Large intestine (tissue), 3 donors: Measurements from ENCODE around the gene BRD1. TPM values are rescaled to one million over a fixed set of nuclear protein-coding genes. Genes with fewer than 3 reads are reported as not detected.

ENCODE experiments used
- DNase-seq, 2 donors: peaks; one replicate each; pipeline versions ENCODE4 v3.0.0 to v3.0.0-alpha.2; 2013
- H3K27ac ChIP-seq: one replicate; pipeline ENCODE4 v1.5.1; 2013; ENCODE audit warnings: low read length
- H3K27me3 ChIP-seq: 2 replicates; pipeline ENCODE4 v1.6.1; 2013; ENCODE audit warnings: low read length; ENCODE audit not compliant: control insufficient read depth, insufficient read depth
- H3K36me3 ChIP-seq: 2 replicates; pipeline ENCODE4 v1.6.1; 2013; ENCODE audit warnings: low read length; ENCODE audit not compliant: control insufficient read depth, insufficient read depth
- H3K4me1 ChIP-seq: one replicate; pipeline ENCODE4 v1.6.1; 2013; ENCODE audit warnings: low read length; ENCODE audit not compliant: control insufficient read depth, insufficient read depth
- H3K4me3 ChIP-seq: one replicate; pipeline ENCODE4 v1.5.1; 2013; ENCODE audit warnings: low read length
- H3K9me3 ChIP-seq: one replicate; pipeline ENCODE4 v1.6.1; 2013; ENCODE audit warnings: mild to moderate bottlenecking, low read depth, low read length, moderate library complexity; ENCODE audit not compliant: control insufficient read depth
- WGBS: methylation state at CpG from one replicate; pipeline ENCODE4 v1.1.5; 2013; ENCODE audit warnings: low lambda C conversion rate; ENCODE audit not compliant: insufficient coverage; 5-methylcytosine and 5-hydroxymethylcytosine counted together
- polyA plus RNA-seq: library from polyadenylated mRNA; unstranded; fragments of 120-200 nt; gene quantifications from one replicate; pipeline ENCODE4 v1.2.1, GENCODE V29; 2013

Gene BRD1
- polyA plus RNA-seq, 1 donor, result 36.8 TPM

DNA sequence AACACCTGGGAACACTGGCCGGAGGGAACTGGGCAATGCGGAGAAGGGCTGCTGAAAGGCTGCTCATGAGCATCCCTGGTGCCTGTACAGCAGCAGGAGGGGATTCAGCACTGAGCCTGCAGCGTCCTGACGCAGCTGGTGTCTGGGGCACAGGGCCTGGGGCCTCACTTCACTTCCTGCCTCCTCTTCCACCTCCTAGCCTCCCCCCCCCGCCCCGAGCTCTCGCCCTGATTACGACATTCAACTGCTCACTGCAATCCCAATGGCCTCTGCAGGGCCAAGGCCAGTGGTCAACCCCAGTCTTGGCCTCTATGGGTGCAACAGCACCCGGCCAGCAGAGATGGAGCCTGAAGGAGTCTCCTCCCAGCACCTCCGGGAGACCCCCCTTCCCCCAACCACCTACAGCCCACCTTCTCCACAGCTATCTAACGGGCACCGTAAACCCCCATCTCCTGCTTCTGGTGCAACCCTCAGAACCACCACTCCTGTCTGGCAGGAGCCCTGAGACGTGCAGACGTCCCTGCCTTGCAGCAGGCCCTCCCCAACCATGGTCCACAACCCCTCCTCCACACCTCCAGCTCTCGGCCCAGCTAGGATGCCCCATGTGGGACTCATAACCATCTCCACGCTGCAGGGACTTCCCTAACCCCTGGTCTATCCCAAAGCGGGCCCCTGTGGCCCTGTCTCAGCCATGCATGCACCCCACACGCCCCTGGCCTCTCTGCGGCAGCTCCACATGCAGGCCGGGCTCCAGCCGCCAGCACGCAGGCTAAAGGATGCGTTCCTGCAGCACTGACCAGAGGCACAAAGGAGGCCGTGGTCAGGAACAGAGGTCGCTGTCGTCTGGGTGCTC, 38.2 kb downstream of the BRD1 start:
- H3K27me3 ChIP-seq, result no peaks in the 10 kb centered on the region
- H3K36me3 ChIP-seq, result peaks cover 89% of the 10 kb centered on the region
- no peaks in the 10 kb centered on the region for H3K9me3 ChIP-seq
- no peak for DNase-seq
- WGBS, result no CpG with 5 or more reads among the region's 26 CpGs
- no peak overlapping the region for H3K27ac ChIP-seq
- H3K4me3 ChIP-seq, result no peak overlapping the region
- no peaks in the 10 kb centered on the region for H3K4me1 ChIP-seq

GRCh38 chr22:49788504-49788903, 39.2 kb downstream of the BRD1 start:
- 69% methylated on average over 2 of the region's 11 CpGs for WGBS
- H3K27me3 ChIP-seq, result no peaks in the 10 kb centered on the region
- peaks cover 88% of the 10 kb centered on the region for H3K36me3 ChIP-seq
- DNase-seq, result no peak
- no peak overlapping the region for H3K27ac ChIP-seq
- no peak overlapping the region for H3K4me3 ChIP-seq
- H3K9me3 ChIP-seq, result no peaks in the 10 kb centered on the region
- H3K4me1 ChIP-seq, result no peaks in the 10 kb centered on the region

GRCh38 chr22:49787861-49788260, 39.8 kb downstream of the BRD1 start:
- peaks cover 87% of the 10 kb centered on the region for H3K36me3 ChIP-seq
- H3K27ac ChIP-seq, result no peak overlapping the region

GRCh38 chr22:49786976-49787706, 40.5 kb downstream of the BRD1 start:
- no peak overlapping the region for H3K4me3 ChIP-seq
- peaks cover 80% of the 10 kb centered on the region for H3K36me3 ChIP-seq
- no peak for DNase-seq
- WGBS, result 80% methylated on average over 1 of the region's 35 CpGs
- no peaks in the 10 kb centered on the region for H3K9me3 ChIP-seq
- no peaks in the 10 kb centered on the region for H3K27me3 ChIP-seq
- no peaks in the 10 kb centered on the region for H3K4me1 ChIP-seq
- H3K27ac ChIP-seq, result no peak overlapping the region

More at GRCh38 chr22:49787861-49788260, 39.8 kb downstream of the BRD1 start:
- no peaks in the 10 kb centered on the region for H3K4me1 ChIP-seq
- no peak overlapping the region for H3K4me3 ChIP-seq
- H3K27me3 ChIP-seq, result no peaks in the 10 kb centered on the region
- 96% methylated on average over 4 of the region's 10 CpGs for WGBS
- H3K9me3 ChIP-seq, result no peaks in the 10 kb centered on the region
- no peak for DNase-seq

DNA sequence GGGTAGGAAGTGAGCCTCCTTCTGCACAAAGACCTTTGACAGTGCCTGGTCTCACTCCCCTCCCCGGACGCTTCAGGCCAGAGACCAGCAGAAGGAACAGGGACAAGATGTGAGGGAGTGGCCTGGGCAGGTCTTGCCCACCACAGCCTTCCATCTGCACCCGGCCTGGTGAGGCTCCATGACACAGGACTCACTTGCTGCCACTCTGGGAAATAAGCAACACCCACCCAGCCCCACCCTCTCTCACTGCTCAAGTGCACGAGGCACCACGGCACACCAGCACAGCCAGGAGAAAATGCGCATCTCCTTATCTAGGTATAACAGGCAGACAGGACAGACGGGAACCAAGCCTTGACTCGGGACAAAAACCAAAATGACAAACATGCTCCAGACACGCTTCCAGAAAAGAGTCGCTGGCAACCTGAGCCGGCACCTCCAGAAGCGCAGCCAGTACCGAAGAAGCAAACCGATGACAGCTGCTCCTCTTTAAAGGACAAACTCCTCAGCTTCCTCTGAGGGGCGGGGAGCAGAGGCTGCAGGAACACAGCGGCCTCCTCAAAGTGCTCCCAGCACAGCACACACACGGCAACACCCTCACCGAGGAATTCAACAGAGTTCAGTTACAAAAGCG, 41.7 kb downstream of the BRD1 start:
- WGBS, result 80% methylated on average over 1 of the region's 19 CpGs
- Histone ChIP-seq H3K4me3 (no peak overlapping the region), H3K27me3 (no peaks in the 10 kb centered on the region), H3K36me3 (peaks cover 77% of the 10 kb centered on the region), H3K9me3 (no peaks in the 10 kb centered on the region), H3K4me1 (no peaks in the 10 kb centered on the region), H3K27ac (no peak overlapping the region)
- DNase-seq, result no peak

DNA sequence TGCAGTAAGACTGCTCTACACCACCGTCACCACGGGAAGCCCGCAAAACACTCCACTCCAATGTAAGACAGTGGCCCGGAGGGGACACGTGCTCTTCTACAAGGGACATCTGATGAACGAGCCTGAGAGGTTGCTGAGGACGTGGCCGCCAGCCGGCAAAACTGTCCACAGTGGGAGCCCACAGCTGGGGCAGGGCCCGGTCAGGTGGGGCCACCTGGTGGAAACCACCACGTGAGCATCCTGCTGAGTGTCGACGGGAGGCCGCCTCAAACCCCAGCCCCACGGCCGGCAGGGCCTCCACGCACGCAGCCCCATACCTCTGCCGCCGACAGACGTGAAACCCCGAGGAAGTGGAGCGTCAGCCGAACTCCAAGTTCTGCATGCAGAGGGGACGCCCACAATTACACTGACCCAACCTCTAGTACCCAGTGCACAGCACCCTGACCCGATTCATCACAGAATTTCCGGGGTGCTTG, 42.6 kb downstream of the BRD1 start:
- Histone ChIP-seq H3K27me3 (no peaks in the 10 kb centered on the region), H3K4me3 (no peak overlapping the region), H3K4me1 (no peaks in the 10 kb centered on the region), H3K9me3 (no peaks in the 10 kb centered on the region), H3K27ac (no peak overlapping the region), H3K36me3 (peaks cover 78% of the 10 kb centered on the region)
- no peak for DNase-seq
- WGBS, result 90% methylated on average over 2 of the region's 27 CpGs

- Histone ChIP-seq H3K9me3 (no peaks in the 10 kb centered on the region), H3K27ac (no peak overlapping the region), H3K36me3 (peaks cover 75% of the 10 kb centered on the region), H3K4me3 (no peak overlapping the region), H3K4me1 (no peaks in the 10 kb centered on the region), H3K27me3 (no peaks in the 10 kb centered on the region)
- DNase-seq, result no peak
- no CpG with 5 or more reads among the region's 15 CpGs for WGBS
These were observed 43.1 kb downstream of the BRD1 start for GRCh38 chr22:49784630-49784971.

GRCh38 chr22:49783926-49784629, 43.6 kb downstream of the BRD1 start:
- H3K4me3 ChIP-seq, result no peak overlapping the region
- H3K27me3 ChIP-seq, result no peaks in the 10 kb centered on the region
- no peaks in the 10 kb centered on the region for H3K4me1 ChIP-seq
- DNase-seq, result no peak
- no peaks in the 10 kb centered on the region for H3K9me3 ChIP-seq
- peaks cover 73% of the 10 kb centered on the region for H3K36me3 ChIP-seq
- no CpG with 5 or more reads among the region's 47 CpGs for WGBS
- H3K27ac ChIP-seq, result no peak overlapping the region

DNA sequence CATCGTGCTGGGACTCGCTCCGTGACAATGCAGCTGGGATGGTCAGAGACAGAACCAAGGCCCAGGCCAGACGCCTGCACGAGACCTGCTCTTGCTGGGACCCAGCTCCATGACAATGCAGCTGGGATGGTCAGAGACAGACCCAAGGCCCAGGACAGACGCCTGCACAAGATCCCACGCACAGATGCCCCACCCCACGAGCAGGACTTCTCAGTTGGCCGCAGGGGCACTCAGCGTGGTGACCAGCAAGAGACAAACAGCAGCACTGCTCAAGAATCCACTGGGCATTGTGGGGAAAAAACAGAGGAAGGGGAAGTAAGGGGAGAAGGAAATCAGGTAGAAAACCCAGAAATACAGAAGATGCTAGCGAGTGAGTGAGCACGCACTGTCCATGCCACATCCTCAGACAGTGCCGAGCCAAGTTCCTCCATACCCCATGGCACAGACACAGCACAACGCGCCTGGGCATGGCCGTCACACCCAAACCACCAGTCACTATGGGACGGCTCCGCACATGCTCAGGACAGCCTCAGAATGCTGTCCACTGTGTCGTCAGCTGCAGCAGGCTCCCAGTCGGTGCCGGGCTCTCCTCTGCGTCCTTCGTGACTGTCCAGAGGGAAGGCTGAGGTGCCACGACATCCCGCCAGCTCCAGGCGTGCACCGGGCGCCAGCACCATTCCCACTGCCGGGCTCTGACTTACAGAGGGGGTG, 44.5 kb downstream of the BRD1 start:
- Histone ChIP-seq H3K36me3 (peaks cover 68% of the 10 kb centered on the region), H3K4me3 (no peak overlapping the region), H3K9me3 (no peaks in the 10 kb centered on the region), H3K4me1 (no peaks in the 10 kb centered on the region), H3K27me3 (no peaks in the 10 kb centered on the region), H3K27ac (no peak overlapping the region)
- no peak for DNase-seq
- WGBS, result no CpG with 5 or more reads among the region's 29 CpGs
